Measurements from ENCODE around the gene CLEC16A.

CLEC16A gene

DNA sequence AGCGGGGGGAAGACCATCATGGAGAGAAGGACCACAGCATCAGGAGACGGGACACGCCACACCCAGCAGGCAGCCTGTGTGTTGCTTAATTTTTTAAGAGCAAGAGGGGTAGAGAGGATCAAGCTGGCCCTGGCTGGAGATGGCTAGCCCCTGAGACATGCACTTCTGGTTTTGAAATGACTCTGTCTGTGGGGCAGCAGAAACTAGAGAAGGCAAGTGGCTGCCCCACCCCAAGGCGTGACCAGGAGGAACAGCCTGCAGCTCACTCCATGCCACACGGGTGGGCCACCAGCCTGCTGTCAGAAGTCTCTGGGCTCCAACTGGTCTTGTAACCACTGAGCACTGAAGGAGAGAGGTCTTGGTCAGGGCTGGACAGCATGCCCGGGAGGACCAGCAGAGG, 236.1 kb downstream of the CLEC16A start:
- TF ChIP-seq, protein P1, sequence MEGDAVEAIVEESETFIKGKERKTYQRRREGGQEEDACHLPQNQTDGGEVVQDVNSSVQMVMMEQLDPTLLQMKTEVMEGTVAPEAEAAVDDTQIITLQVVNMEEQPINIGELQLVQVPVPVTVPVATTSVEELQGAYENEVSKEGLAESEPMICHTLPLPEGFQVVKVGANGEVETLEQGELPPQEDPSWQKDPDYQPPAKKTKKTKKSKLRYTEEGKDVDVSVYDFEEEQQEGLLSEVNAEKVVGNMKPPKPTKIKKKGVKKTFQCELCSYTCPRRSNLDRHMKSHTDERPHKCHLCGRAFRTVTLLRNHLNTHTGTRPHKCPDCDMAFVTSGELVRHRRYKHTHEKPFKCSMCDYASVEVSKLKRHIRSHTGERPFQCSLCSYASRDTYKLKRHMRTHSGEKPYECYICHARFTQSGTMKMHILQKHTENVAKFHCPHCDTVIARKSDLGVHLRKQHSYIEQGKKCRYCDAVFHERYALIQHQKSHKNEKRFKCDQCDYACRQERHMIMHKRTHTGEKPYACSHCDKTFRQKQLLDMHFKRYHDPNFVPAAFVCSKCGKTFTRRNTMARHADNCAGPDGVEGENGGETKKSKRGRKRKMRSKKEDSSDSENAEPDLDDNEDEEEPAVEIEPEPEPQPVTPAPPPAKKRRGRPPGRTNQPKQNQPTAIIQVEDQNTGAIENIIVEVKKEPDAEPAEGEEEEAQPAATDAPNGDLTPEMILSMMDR (conservative IDR thresholded peaks at IDR 0.05; ENCODE audit: low read depth, low read length), result no peak
- H3K4me3 ChIP-seq (ENCODE audit: low read depth, low read length), result no peak overlapping the region
- no peak for DNase-seq (ENCODE audit: low read depth)

DNA sequence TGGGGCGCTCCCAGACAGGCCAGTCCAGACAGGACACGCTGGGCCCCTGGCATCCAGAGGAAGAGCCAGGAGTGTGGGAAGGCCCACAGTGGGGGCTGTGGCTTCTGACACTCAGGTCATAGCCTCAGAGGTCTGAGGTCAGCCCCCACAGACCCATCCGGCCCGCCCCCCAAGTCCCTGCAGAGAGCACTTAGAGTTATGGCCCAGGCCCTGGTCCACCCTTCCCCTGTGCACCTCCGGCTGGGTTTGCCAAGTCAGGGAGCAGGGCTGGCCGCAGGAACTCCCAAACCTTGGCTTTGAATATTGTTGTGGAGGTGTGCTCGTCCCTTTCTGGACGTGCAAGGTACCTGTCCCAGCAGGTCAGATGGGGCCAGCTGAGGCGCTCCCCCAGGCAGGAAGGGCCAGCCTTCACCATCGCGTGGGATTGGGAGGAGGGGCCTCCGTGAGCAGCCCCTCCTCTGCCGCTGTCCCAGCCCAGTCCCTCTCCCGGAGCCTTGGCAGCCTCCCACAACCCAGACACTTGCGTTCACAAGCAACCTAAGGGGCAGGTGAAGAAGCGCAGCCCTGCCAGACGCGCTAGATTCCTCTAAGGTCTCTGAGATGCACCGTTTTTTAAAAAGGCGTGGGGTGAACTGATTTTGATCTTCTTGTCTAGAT, 237.0 kb downstream of the CLEC16A start:
- DNase-seq (ENCODE audit: low read depth), result no peak
- TF ChIP-seq, protein P1 (conservative IDR thresholded peaks at IDR 0.05; ENCODE audit: low read depth, low read length), result no peak
- H3K4me3 ChIP-seq (ENCODE audit: low read depth, low read length), result no peak overlapping the region

DNA sequence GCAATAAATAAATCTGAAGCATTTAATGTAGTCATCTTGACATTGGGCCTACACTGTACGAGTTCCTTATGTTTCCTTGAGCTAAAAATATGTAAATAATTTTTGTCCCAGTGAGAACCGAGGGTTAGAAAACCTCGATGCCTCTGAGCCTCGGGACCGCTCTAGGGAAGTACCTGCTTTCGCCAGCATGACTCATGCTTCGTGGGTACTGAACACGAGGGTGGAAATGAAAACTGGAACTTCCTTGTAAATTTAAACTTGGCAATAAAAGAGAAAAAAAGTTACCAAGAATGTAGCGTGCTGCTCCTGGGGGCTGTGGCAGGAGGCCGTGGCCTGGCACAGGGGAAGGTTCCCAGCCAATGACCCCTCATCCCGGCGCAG, 237.5 kb downstream of the CLEC16A start:
- no peak overlapping the region for H3K4me3 ChIP-seq (ENCODE audit: low read depth, low read length)
- TF ChIP-seq, protein P1 (conservative IDR thresholded peaks at IDR 0.05; ENCODE audit: low read depth, low read length), result no peak
- peak; percentile 26 for DNase-seq (ENCODE audit: low read depth)

DNA sequence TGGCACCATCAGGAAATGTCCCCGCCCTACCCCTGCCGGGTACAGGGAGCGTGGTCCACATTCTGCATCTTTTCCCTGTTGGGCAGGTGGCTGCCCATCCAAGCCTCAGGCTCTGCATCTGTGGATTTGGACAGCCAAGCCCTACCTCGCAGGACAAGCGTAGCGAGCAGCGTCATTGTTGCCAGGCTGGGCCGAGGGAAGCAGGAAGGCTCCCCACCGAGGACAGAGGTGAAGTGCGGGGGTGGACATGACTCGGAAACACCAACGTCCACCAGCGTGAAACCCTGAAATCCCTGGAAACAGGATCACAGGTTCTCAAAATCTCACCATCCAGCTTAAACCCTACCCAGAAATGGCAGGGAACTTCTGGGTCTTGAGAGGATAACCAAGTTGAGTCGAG, 238.0 kb downstream of the CLEC16A start:
- DNase-seq (ENCODE audit: low read depth), result no peak
- TF ChIP-seq, protein P1 (conservative IDR thresholded peaks at IDR 0.05; ENCODE audit: low read depth, low read length), result no peak
- H3K4me3 ChIP-seq (ENCODE audit: low read depth, low read length), result no peak overlapping the region

DNA sequence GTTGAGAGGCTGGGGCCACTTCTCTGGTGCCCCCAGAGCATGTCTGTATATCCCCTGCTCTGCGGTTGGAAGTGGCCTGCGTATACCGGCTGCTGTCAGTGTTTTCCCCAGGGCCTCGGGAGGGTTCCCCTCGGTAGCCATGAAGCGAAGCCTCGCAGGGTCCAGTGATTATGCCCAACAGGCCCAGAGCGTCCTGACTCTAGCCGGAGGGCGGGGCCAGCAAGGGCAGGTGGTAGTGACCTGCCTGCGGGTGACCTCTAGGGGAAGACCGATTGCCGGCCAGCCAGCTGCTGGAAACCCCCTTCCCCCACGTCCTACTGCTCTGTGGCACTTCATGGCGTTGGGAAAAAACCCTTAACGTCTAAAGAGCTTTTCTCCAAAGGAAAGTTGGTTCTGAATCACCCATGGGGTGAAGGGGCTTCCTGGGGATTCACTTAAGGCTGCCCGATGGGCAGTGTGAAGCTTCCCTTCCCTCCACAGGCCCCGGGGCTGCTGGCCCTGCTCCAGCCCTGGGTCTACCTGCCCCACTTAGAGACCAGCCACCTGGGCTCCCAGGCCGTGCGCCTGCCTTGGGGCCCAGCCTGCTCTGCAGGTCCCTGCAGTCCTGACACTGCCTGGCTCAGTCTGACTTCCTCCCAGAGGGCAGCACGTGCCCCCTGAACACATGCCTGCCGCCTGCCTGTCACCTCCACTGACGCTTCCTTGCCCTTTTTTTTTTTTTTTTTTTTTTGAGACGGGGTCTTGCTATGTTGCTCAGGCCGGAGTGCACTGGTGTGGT, 238.9 kb downstream of the CLEC16A start:
- TF ChIP-seq, protein P1 (conservative IDR thresholded peaks at IDR 0.05; ENCODE audit: low read depth, low read length), result no peak
- no peak overlapping the region for H3K4me3 ChIP-seq (ENCODE audit: low read depth, low read length)
- no peak for DNase-seq (ENCODE audit: low read depth)

DNA sequence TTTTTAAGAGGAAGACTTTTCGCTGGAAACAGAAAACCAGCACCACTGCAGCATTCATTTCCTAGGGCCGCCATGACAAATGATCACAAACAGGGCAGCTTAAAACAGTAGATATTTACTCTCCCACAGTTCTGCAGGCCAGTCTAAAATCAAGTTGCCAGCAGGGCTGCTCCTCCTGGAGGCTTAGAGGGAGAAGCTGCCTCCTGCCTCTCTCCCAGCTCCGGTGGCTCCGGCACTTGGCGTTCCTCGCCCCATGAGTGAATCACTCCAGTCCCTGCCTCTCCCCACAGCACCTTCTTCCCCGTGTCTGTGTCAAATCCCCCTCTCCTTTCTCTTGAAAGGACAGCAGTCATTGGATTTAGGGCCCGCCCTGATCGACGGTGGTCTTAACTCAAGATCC, 239.6 kb downstream of the CLEC16A start:
- TF ChIP-seq, protein P1 (conservative IDR thresholded peaks at IDR 0.05; ENCODE audit: low read depth, low read length), result peak; percentile 3
- no peak for DNase-seq (ENCODE audit: low read depth)

More for the DNA sequence above, 239.6 kb downstream of the CLEC16A start:
- no peak overlapping the region for H3K4me3 ChIP-seq (ENCODE audit: low read depth, low read length)
